GM21360 (cell line): Measurements from ENCODE around the gene KIF5A.
A peak's percentile ranks its signal among the peaks of the same experiment; 100 is the strongest.

Source experiments
- ATAC-seq: cut with Tn5 transposase; IDR thresholded peaks from one replicate; pipeline ENCODE4 v1.9.1; 2021; ENCODE audit warnings: mild to moderate bottlenecking, moderate library complexity; ENCODE audit not compliant: unreplicated experiment

The KIF5A gene

GRCh38 chr12:57533108-57533507 lies 16.7 kb upstream of the KIF5A start:
- no peak for ATAC-seq

GRCh38 chr12:57534250-57534649 lies 15.6 kb upstream of the KIF5A start:
- no peak for ATAC-seq

GRCh38 chr12:57534991-57535543 lies 14.8 kb upstream of the KIF5A start:
- no peak for ATAC-seq

GRCh38 chr12:57535764-57536596 lies 13.9 kb upstream of the KIF5A start:
- ATAC-seq = no peak

GRCh38 chr12:57536597-57536942 lies 13.3 kb upstream of the KIF5A start:
- ATAC-seq = no peak

- ATAC-seq = no peak
Observed at GRCh38 chr12:57539134-57539768, 10.6 kb upstream of the KIF5A start.

- no peak for ATAC-seq
Observed at GRCh38 chr12:57541001-57541400, 8.8 kb upstream of the KIF5A start.

- no peak for ATAC-seq
Observed at GRCh38 chr12:57541717-57542116, 8.1 kb upstream of the KIF5A start.

GRCh38 chr12:57543581-57543980 lies 6.3 kb upstream of the KIF5A start:
- ATAC-seq = no peak

GRCh38 chr12:57545809-57546437 lies 3.9 kb upstream of the KIF5A start:
- ATAC-seq = no peak

GRCh38 chr12:57546438-57547287 lies 3.2 kb upstream of the KIF5A start, which contains the start of gene DCTN2:
DCTN2 (minus strand) TSS chr12:57547192; CDS start chr12:57547063, 129 bp downstream.
- ATAC-seq = peak; percentile 99

GRCh38 chr12:57547288-57548012 lies 2.4 kb upstream of the KIF5A start:
- no peak for ATAC-seq

- ATAC-seq = no peak
Observed at GRCh38 chr12:57548013-57548315, 1.9 kb upstream of the KIF5A start.

GRCh38 chr12:57548488-57548887 lies 1.4 kb upstream of the KIF5A start:
- ATAC-seq = no peak

GRCh38 chr12:57549203-57549908 lies 488 bp upstream of the KIF5A start:
- no peak for ATAC-seq

- no peak for ATAC-seq
Observed at GRCh38 chr12:57550641-57551549, 1.1 kb downstream of the KIF5A start.

- no peak for ATAC-seq
Observed at GRCh38 chr12:57551637-57552305, 1.9 kb downstream of the KIF5A start.

GRCh38 chr12:57552306-57552651 lies 2.4 kb downstream of the KIF5A start:
- ATAC-seq = no peak
